SIG-M5 treated with dmso at 0.1 percent for 504 hours (cell line): Measurements from ENCODE around the gene S1PR5.

ENCODE experiments used
- DNase-seq: peaks from one replicate; lab custom pipeline; 2025; ENCODE audit not compliant: unreplicated experiment; lab: John Stamatoyannopoulos, UW

Gene S1PR5

DNA sequence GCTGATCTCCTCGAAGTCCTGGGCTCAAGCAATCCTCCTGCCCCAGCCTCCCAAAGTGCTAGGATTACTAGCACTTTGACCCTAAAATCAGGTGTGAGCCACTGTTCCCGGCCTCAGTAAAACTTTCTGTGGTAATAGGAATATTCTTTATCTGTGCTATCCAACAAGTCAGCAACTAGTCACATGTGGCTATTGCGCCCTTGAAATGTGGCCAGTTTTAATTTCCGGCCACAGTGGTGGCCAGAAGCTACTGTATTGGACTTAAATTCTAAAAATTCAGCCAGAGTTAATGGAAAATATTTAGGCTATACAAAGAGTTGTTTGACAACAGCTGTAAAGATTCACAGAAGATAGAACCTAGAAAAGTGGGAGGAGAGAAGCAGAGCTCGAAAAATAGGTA lies 44.1 kb downstream of the S1PR5 start:
- DNase-seq = no peak

DNA sequence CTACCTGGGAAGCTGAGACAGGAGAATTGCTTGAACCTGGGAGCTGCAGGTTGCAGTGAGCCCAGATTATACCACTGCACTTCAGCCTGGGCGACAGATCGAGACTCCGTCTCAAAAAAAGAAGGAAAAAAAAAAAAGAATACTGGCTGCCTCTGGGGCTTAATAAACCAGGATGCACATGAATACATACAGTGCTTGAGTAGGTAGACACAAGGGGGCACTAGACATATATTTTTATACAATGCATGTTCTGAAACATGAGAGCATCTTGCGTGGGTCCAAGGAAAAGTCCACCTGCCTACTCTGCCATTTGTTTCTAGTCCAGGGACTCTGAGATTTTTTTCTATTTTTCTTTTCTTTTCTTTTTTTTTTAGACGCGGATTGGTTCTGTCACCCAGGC lies 45.3 kb downstream of the S1PR5 start:
- peak; percentile 66 for DNase-seq

DNA sequence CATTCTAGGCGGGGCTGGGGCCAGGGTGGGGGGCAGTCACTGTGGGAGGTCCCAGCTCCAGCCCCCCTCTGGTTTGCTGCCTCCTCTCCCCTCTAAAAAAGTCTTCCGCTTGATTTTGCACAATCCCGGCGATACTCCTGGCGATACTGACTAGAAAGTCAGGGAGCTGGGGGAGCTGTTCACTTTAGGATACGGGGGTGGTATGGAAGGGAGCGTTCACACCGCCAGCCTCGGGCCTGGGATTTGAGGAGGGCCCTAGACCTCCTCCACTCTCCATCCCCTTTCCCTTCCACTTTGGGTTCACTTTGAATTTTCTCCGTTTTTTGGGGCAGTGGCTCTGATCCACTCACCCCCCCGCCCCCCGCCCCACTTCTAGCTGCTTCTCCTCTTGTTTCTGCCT lies 49.1 kb downstream of the S1PR5 start:
- no peak for DNase-seq

DNA sequence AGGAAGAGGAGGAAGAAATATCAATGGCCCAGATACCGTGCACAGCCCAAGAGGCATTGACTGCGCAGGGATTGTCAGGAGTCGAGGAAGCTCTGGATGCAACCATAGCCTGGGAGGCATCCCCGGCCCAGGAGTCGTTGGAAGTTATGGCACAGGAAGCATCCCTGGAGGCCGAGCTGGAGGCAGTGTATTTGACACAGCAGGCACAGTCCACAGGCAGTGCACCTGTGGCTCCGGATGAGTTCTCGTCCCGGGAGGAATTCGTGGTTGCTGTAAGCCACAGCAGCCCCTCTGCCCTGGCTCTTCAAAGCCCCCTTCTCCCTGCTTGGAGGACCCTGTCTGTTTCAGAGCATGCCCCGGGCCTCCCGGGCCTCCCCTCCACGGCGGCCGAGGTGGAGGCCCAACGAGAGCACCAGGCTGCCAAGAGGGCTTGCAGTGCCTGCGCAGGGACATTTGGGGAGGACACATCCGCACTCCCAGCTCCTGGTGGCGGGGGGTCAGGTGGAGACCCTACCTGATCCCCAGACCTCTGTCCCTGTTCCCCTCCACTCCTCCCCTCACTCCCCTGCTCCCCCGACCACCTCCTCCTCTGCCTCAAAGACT lies 50.0 kb downstream of the S1PR5 start:
- no peak for DNase-seq

DNA sequence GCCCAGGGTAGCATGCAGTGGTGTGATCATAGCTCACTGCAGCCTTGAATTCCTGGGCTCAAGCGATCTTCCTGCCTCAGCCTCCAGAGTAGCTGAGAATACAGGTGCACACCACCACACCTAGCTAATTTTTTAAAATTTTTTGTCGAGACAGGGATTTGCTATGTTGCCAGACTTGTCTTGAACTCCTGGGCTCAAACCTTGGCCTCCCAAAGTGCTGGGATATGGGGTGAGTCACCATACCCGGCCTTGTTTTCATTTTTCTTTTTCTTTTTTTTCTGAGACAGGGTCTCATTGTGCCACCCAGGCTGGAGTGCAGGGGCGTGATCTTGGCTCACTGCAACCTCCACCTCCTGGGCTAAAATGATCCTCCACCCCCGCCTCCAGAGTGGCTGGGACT lies 52.8 kb downstream of the S1PR5 start:
- DNase-seq = no peak
